Neural progenitor cell (in vitro differentiated cells): Measurements from ENCODE around the gene MSANTD3.

ENCODE experiments used
- EZH2 ChIP-seq: fragments of 200-600 bp; sonication (generic); IDR thresholded peaks from 2 replicates; pipeline ENCODE4 v1.6.1; 2017; ENCODE audit warnings: antibody characterized with exemption, mild to moderate bottlenecking, moderate library complexity
- EZH2phosphoT487 ChIP-seq: fragments of 200-600 bp; sonication (generic); IDR thresholded peaks from 2 replicates; pipeline ENCODE4 v1.6.1; 2017; ENCODE audit warnings: antibody characterized with exemption
- TF ChIP-seq, protein P1 (sequence below): fragments of 200-600 bp; sonication (generic); IDR thresholded peaks from 2 replicates; pipeline ENCODE4 v1.5.1; 2017; ENCODE audit warnings: antibody characterized with exemption, mild to moderate bottlenecking

DNA sequence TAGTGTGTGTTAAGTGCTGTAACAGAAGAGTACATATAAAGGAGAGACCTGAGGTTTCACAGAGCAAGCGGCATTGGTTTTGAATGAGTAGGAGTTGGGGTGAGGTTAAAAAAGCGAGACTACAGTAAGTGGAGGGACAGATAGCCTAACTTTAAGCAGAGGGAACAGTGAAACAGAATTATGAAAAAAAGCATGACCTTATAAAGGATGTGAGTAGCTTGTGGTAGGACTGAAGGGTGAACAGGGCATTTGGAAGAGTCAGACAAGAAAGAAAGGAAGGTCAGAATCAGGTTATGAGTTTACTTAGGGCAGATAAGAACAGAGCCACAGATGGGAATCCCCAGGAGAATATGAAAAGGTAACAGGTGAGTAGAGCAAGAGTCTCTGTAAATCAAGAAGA lies 22.5 kb downstream of the MSANTD3 start:
- TF ChIP-seq, protein P1, sequence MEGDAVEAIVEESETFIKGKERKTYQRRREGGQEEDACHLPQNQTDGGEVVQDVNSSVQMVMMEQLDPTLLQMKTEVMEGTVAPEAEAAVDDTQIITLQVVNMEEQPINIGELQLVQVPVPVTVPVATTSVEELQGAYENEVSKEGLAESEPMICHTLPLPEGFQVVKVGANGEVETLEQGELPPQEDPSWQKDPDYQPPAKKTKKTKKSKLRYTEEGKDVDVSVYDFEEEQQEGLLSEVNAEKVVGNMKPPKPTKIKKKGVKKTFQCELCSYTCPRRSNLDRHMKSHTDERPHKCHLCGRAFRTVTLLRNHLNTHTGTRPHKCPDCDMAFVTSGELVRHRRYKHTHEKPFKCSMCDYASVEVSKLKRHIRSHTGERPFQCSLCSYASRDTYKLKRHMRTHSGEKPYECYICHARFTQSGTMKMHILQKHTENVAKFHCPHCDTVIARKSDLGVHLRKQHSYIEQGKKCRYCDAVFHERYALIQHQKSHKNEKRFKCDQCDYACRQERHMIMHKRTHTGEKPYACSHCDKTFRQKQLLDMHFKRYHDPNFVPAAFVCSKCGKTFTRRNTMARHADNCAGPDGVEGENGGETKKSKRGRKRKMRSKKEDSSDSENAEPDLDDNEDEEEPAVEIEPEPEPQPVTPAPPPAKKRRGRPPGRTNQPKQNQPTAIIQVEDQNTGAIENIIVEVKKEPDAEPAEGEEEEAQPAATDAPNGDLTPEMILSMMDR, result no peak
- TF ChIP-seq EZH2 (no peak), EZH2phosphoT487 (no peak)
